ENCODE data around the gene HRH4.

Gene HRH4

DNA sequence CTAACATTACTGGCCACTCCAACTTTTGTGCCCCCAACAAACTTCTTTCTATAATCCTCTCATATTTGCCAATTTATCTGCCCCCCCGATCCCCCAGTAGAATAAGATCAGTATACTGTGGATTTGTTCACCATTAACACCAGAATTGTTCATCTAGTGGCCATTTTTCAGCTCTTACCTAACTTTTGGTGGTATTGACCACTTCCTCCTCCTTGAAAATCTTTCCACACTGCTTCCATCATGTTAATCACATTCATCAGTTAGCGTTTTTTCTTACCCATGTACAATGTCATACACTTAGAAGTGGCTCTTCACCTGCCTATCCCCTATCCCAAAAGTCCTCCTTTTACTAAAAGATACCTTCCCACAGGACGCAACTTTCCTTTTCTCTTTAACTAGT is 27.8 kb upstream of the HRH4 start:
- H3K4me1 ChIP-seq (ENCODE audit: control insufficient read depth, low read depth, low read length): peaks cover 10% of the 10 kb centered on the region
- peaks cover 23% of the 10 kb centered on the region for H3K36me3 ChIP-seq (ENCODE audit: control insufficient read depth, low read depth, low read length)
- H3K9ac ChIP-seq (ENCODE audit: low read length): no peak overlapping the region
- no peaks in the 10 kb centered on the region for H3K9me3 ChIP-seq (ENCODE audit: control insufficient read depth, low read depth, low read length)
- no peaks in the 10 kb centered on the region for H3K27me3 ChIP-seq (ENCODE audit: control insufficient read depth, insufficient read depth, low read length)
- H3K4me3 ChIP-seq (ENCODE audit: low read length): no peak overlapping the region
- no peak overlapping the region for H3K27ac ChIP-seq (ENCODE audit: low read length)

DNA sequence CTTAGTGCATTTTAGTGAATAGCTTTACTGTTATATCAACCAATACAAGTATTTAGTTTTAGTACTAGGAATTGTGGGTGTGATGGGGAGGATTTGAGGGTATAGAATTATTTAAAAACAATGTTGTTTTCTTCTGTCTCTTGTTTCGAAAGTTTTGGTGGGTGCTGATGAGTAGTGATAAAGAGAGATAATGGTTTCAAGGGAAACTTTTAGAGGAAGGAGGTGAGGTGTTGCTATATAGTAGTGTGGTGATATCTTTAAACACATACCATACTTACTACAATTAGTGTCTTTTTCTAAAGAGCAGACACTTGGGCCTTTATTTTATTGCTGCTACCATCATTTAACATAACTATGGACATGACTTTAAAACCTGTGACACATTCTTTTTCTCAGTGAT is 23.5 kb upstream of the HRH4 start:
- H3K9me3 ChIP-seq (ENCODE audit: control insufficient read depth, low read depth, low read length): no peaks in the 10 kb centered on the region
- H3K4me3 ChIP-seq (ENCODE audit: low read length): no peak overlapping the region
- peaks cover 46% of the 10 kb centered on the region for H3K36me3 ChIP-seq (ENCODE audit: control insufficient read depth, low read depth, low read length)

DNA sequence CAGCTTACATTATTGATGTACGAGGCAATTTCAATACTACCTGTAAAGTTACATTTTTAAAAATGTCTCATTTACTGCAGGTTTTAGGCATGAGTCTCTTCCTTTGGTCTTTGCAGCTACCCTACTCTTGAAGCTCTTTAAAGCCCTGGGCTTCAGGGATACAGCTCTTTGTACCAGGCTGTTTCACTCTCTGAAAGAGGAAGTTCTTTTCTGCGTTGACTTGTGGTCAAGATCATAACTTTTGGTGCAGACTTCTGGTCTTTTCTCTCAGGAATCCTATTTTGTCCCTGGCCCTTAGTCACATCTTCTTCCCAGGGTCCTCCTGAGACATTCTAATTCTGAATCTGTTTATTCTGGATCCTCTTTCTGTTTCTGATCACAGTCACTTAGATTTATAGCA is 16.6 kb upstream of the HRH4 start:
- Histone ChIP-seq H3K9me3 (ENCODE audit: control insufficient read depth, low read depth, low read length) (no peaks in the 10 kb centered on the region), H3K27ac (ENCODE audit: low read length) (no peak overlapping the region), H3K27me3 (ENCODE audit: control insufficient read depth, insufficient read depth, low read length) (no peaks in the 10 kb centered on the region), H3K4me3 (ENCODE audit: low read length) (no peak overlapping the region), H3K4me1 (ENCODE audit: control insufficient read depth, low read depth, low read length) (no peaks in the 10 kb centered on the region), H3K36me3 (ENCODE audit: control insufficient read depth, low read depth, low read length) (peaks cover 75% of the 10 kb centered on the region), H3K9ac (ENCODE audit: low read length) (no peak overlapping the region)

More for the DNA sequence above, 23.5 kb upstream of the HRH4 start:
- no peaks in the 10 kb centered on the region for H3K27me3 ChIP-seq (ENCODE audit: control insufficient read depth, insufficient read depth, low read length)
- no peak overlapping the region for H3K27ac ChIP-seq (ENCODE audit: low read length)
- H3K4me1 ChIP-seq (ENCODE audit: control insufficient read depth, low read depth, low read length): no peaks in the 10 kb centered on the region
- no peak overlapping the region for H3K9ac ChIP-seq (ENCODE audit: low read length)

- H3K27me3 ChIP-seq (ENCODE audit: control insufficient read depth, insufficient read depth, low read length): no peaks in the 10 kb centered on the region
- no peaks in the 10 kb centered on the region for H3K9me3 ChIP-seq (ENCODE audit: control insufficient read depth, low read depth, low read length)
- H3K4me1 ChIP-seq (ENCODE audit: control insufficient read depth, low read depth, low read length): no peaks in the 10 kb centered on the region
- H3K4me3 ChIP-seq (ENCODE audit: low read length): no peak overlapping the region
- H3K36me3 ChIP-seq (ENCODE audit: control insufficient read depth, low read depth, low read length): peaks cover 85% of the 10 kb centered on the region
- H3K9ac ChIP-seq (ENCODE audit: low read length): no peak overlapping the region
- no peak overlapping the region for H3K27ac ChIP-seq (ENCODE audit: low read length)
Measured at GRCh38 chr18:24446453-24446852, 14.0 kb upstream of the HRH4 start.

- no peak overlapping the region for H3K9ac ChIP-seq (ENCODE audit: low read length)
Measured at GRCh38 chr18:24446953-24447538, 13.4 kb upstream of the HRH4 start.

DNA sequence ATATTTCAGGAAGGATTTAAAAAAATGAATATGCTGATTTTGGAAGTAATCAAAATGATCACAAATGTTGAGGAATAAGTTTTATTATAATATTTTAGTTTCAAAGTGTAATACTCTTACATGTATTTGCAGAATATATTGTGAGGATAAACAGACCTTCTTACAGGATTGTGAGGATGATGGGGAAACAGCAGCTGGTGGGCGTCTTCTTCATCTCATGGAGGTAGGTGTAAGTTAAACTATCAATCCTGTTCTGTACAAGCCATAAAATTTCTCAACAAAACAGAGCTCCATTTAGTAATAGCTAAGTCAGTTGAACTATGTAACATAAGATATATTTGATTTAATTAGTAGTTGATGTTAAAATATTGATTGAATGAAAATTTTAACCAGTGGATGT is 12.5 kb upstream of the HRH4 start:
- peaks cover 84% of the 10 kb centered on the region for H3K36me3 ChIP-seq (ENCODE audit: control insufficient read depth, low read depth, low read length)
- no peaks in the 10 kb centered on the region for H3K27me3 ChIP-seq (ENCODE audit: control insufficient read depth, insufficient read depth, low read length)
- H3K9me3 ChIP-seq (ENCODE audit: control insufficient read depth, low read depth, low read length): no peaks in the 10 kb centered on the region
- H3K4me3 ChIP-seq (ENCODE audit: low read length): no peak overlapping the region
- no peak overlapping the region for H3K27ac ChIP-seq (ENCODE audit: low read length)
- H3K9ac ChIP-seq (ENCODE audit: low read length): no peak overlapping the region
- no peaks in the 10 kb centered on the region for H3K4me1 ChIP-seq (ENCODE audit: control insufficient read depth, low read depth, low read length)

More at GRCh38 chr18:24446953-24447538, 13.4 kb upstream of the HRH4 start:
- peaks cover 85% of the 10 kb centered on the region for H3K36me3 ChIP-seq (ENCODE audit: control insufficient read depth, low read depth, low read length)
- no peaks in the 10 kb centered on the region for H3K27me3 ChIP-seq (ENCODE audit: control insufficient read depth, insufficient read depth, low read length)
- H3K4me3 ChIP-seq (ENCODE audit: low read length): no peak overlapping the region
- no peak overlapping the region for H3K27ac ChIP-seq (ENCODE audit: low read length)
- H3K9me3 ChIP-seq (ENCODE audit: control insufficient read depth, low read depth, low read length): no peaks in the 10 kb centered on the region
- H3K4me1 ChIP-seq (ENCODE audit: control insufficient read depth, low read depth, low read length): no peaks in the 10 kb centered on the region

DNA sequence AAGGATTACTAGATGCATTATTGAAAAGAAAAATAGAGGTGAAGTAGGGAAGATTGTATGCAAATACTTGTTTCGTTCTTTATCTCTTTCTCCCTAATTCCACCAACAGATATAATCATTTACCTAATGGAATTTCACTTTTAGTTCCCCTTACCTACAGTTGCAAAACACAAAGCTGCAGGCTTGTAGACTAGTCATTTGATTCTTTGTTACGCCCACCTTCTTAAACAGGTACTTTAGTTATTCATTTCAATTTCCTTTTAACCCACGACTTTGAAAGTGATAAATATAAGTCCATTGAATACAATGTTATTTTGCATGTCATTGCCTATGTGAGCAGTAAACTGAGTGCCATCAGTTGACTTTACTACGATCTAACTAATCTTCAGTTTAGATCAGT is 3.9 kb upstream of the HRH4 start:
- H3K4me1 ChIP-seq (ENCODE audit: control insufficient read depth, low read depth, low read length): no peaks in the 10 kb centered on the region
- H3K27me3 ChIP-seq (ENCODE audit: control insufficient read depth, insufficient read depth, low read length): no peaks in the 10 kb centered on the region
- peaks cover 15% of the 10 kb centered on the region for H3K36me3 ChIP-seq (ENCODE audit: control insufficient read depth, low read depth, low read length)

GRCh38 chr18:24459772-24460171 is 665 bp upstream of the HRH4 start:
- H3K4me1 ChIP-seq (ENCODE audit: control insufficient read depth, low read depth, low read length): no peaks in the 10 kb centered on the region
- no peak overlapping the region for H3K9ac ChIP-seq (ENCODE audit: low read length)
- H3K27me3 ChIP-seq (ENCODE audit: control insufficient read depth, insufficient read depth, low read length): no peaks in the 10 kb centered on the region
- H3K9me3 ChIP-seq (ENCODE audit: control insufficient read depth, low read depth, low read length): no peaks in the 10 kb centered on the region
- no peak overlapping the region for H3K27ac ChIP-seq (ENCODE audit: low read length)
- no peaks in the 10 kb centered on the region for H3K36me3 ChIP-seq (ENCODE audit: control insufficient read depth, low read depth, low read length)
- no peak overlapping the region for H3K4me3 ChIP-seq (ENCODE audit: low read length)

More for the DNA sequence above, 3.9 kb upstream of the HRH4 start:
- no peak overlapping the region for H3K9ac ChIP-seq (ENCODE audit: low read length)
- H3K9me3 ChIP-seq (ENCODE audit: control insufficient read depth, low read depth, low read length): no peaks in the 10 kb centered on the region
- H3K27ac ChIP-seq (ENCODE audit: low read length): no peak overlapping the region
- H3K4me3 ChIP-seq (ENCODE audit: low read length): no peak overlapping the region

GRCh38 chr18:24461996-24462395 is 1.6 kb downstream of the HRH4 start:
- Histone ChIP-seq H3K4me1 (ENCODE audit: control insufficient read depth, low read depth, low read length) (no peaks in the 10 kb centered on the region), H3K27me3 (ENCODE audit: control insufficient read depth, insufficient read depth, low read length) (no peaks in the 10 kb centered on the region), H3K27ac (ENCODE audit: low read length) (no peak overlapping the region), H3K9ac (ENCODE audit: low read length) (no peak overlapping the region), H3K9me3 (ENCODE audit: control insufficient read depth, low read depth, low read length) (no peaks in the 10 kb centered on the region), H3K36me3 (ENCODE audit: control insufficient read depth, low read depth, low read length) (no peaks in the 10 kb centered on the region), H3K4me3 (ENCODE audit: low read length) (no peak overlapping the region)

GRCh38 chr18:24462838-24463775 is 2.7 kb downstream of the HRH4 start:
- no peak overlapping the region for H3K4me3 ChIP-seq (ENCODE audit: low read length)
- no peaks in the 10 kb centered on the region for H3K27me3 ChIP-seq (ENCODE audit: control insufficient read depth, insufficient read depth, low read length)
- H3K27ac ChIP-seq (ENCODE audit: low read length): no peak overlapping the region
- H3K4me1 ChIP-seq (ENCODE audit: control insufficient read depth, low read depth, low read length): no peaks in the 10 kb centered on the region
- no peak overlapping the region for H3K9ac ChIP-seq (ENCODE audit: low read length)
- no peaks in the 10 kb centered on the region for H3K36me3 ChIP-seq (ENCODE audit: control insufficient read depth, low read depth, low read length)
- no peaks in the 10 kb centered on the region for H3K9me3 ChIP-seq (ENCODE audit: control insufficient read depth, low read depth, low read length)

DNA sequence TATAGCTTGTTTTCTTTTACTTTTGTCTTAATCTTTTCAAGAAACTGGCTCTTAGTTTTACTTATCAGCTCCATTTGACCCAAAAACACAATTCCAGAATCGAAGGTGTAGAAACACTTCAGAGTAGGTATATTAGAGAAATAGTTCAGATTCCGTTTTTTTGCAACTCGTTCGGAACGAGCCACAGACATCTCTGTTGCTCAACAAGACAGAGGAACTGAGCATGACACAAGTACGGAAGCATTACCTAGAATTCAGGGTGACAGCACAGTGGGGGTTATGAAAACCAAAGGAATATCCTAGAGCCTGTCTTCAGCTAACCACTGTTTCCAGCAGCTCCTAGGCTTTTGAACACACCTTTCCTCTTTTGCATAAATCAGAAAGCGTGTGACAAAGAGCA is 5.0 kb downstream of the HRH4 start:
- Histone ChIP-seq H3K4me3 (ENCODE audit: low read length) (no peak overlapping the region), H3K36me3 (ENCODE audit: control insufficient read depth, low read depth, low read length) (no peaks in the 10 kb centered on the region), H3K9me3 (ENCODE audit: control insufficient read depth, low read depth, low read length) (no peaks in the 10 kb centered on the region), H3K9ac (ENCODE audit: low read length) (no peak overlapping the region), H3K4me1 (ENCODE audit: control insufficient read depth, low read depth, low read length) (no peaks in the 10 kb centered on the region), H3K27ac (ENCODE audit: low read length) (no peak overlapping the region), H3K27me3 (ENCODE audit: control insufficient read depth, insufficient read depth, low read length) (no peaks in the 10 kb centered on the region)

DNA sequence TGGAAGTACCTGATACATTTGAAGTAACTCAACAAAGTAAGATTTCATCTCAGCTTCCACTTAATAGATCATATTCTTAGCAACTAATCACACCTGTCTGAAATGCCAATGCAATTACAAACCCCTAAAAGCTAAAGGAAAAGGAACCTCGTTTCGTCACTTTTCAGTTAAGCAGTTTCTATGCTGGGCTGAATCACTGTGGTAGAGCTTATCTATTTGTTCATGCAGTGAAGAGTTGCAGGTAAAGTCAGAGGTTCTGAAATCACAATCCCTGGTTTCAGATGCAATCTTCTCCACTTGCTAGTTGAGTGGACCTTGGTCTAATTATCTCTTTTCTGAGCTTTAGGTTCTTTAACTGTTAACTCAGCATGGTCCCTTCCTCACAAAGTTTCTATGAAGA is 6.3 kb downstream of the HRH4 start:
- no peaks in the 10 kb centered on the region for H3K27me3 ChIP-seq (ENCODE audit: control insufficient read depth, insufficient read depth, low read length)
- no peak overlapping the region for H3K4me3 ChIP-seq (ENCODE audit: low read length)
- no peaks in the 10 kb centered on the region for H3K9me3 ChIP-seq (ENCODE audit: control insufficient read depth, low read depth, low read length)
- H3K27ac ChIP-seq (ENCODE audit: low read length): no peak overlapping the region
- H3K36me3 ChIP-seq (ENCODE audit: control insufficient read depth, low read depth, low read length): no peaks in the 10 kb centered on the region
- no peaks in the 10 kb centered on the region for H3K4me1 ChIP-seq (ENCODE audit: control insufficient read depth, low read depth, low read length)
- H3K9ac ChIP-seq (ENCODE audit: low read length): no peak overlapping the region

Data from iPS-18a (cell line).